Neural cell (in vitro differentiated cells): Measurements from ENCODE around the gene HPF1. TPM values are rescaled to one million over a fixed set of nuclear protein-coding genes. Genes with fewer than 3 reads are reported as not detected.
A peak's percentile ranks its signal among the peaks of the same experiment; 100 is the strongest.

Experiments used
- H2AFZ ChIP-seq: fragments of 200-600, 300-800 bp; sonication (generic), shearing (Covaris generic); 2 replicates; pipeline ENCODE4 v1.6.0; 2014; ENCODE audit warnings: low read depth, mild to moderate bottlenecking, antibody characterized with exemption, low read length, moderate library complexity
- H3F3A ChIP-seq: fragments of 200-600 bp; shearing (Covaris generic); 2 replicates; pipeline ENCODE4 v1.6.1; 2016; ENCODE audit warnings: mild to moderate bottlenecking, moderate library complexity, mixed read lengths, antibody characterized with exemption, low read length; ENCODE audit not compliant: insufficient read depth, poor library complexity, severe bottlenecking
- H3K27ac ChIP-seq: fragments of 200-600, 300-800 bp; sonication (generic), shearing (Covaris generic); 2 replicates; pipeline ENCODE4 v1.5.1; 2014; ENCODE audit warnings: mild to moderate bottlenecking, low read length, moderate library complexity
- H3K27me3 ChIP-seq: fragments of 300-800, 200-600 bp; sonication (generic), shearing (Covaris generic); 2 replicates; pipeline ENCODE4 v1.6.0; 2014; ENCODE audit warnings: mild to moderate bottlenecking, low read depth, low read length, moderate library complexity; ENCODE audit not compliant: insufficient read depth
- H3K36me3 ChIP-seq: fragments of 300-800, 200-600 bp; sonication (generic), shearing (Covaris generic); 2 replicates; pipeline ENCODE4 v1.5.1; 2014; ENCODE audit warnings: mild to moderate bottlenecking, antibody characterized with exemption, low read length, moderate library complexity; ENCODE audit not compliant: insufficient read depth
- H3K4me2 ChIP-seq: fragments of 300-800, 200-600 bp; sonication (generic), shearing (Covaris generic); 2 replicates; pipeline ENCODE4 v1.6.0; 2014; ENCODE audit warnings: mild to moderate bottlenecking, low read length
- H3K4me3 ChIP-seq: fragments of 300-800, 200-600 bp; sonication (generic), shearing (Covaris generic); 2 replicates; pipeline ENCODE4 v1.5.1; 2014; ENCODE audit warnings: mild to moderate bottlenecking, low read length, moderate library complexity
- H3K79me2 ChIP-seq: fragments of 200-600 bp; shearing (Covaris generic); replicated peaks from 2 replicates; pipeline ENCODE4 v1.6.0; 2014; ENCODE audit warnings: mild to moderate bottlenecking, low read length, moderate library complexity; ENCODE audit not compliant: insufficient read depth
- H3K9ac ChIP-seq: fragments of 300-800, 200-600 bp; sonication (generic), shearing (Covaris generic); 2 replicates; pipeline ENCODE4 v1.6.1; 2016; ENCODE audit warnings: mild to moderate bottlenecking, low read length, mixed read lengths
- H3K9me2 ChIP-seq: fragments of 200-600 bp; shearing (Covaris generic); 2 replicates; pipeline ENCODE4 v1.6.1; 2016; ENCODE audit warnings: mild to moderate bottlenecking, low read length, mixed read lengths; ENCODE audit not compliant: insufficient read depth
- H3K9me3 ChIP-seq: fragments of 200-600, 300-800 bp; sonication (generic), shearing (Covaris generic); 2 replicates; pipeline ENCODE4 v1.6.1; 2016; ENCODE audit warnings: mild to moderate bottlenecking, mixed run types, low read length, moderate library complexity, mixed read lengths
- H4K20me1 ChIP-seq: fragments of 200-600 bp; shearing (Covaris generic); 2 replicates; pipeline ENCODE4 v1.6.1; 2016; ENCODE audit warnings: mild to moderate bottlenecking, mixed run types; ENCODE audit not compliant: insufficient read depth
- EP300 ChIP-seq: fragments of 450-650 bp; conservative IDR thresholded peaks from 2 replicates; pipeline ENCODE4 v1.6.1; 2014; ENCODE audit warnings: antibody characterized with exemption, mild to moderate bottlenecking, moderate library complexity; ENCODE audit not compliant: poor library complexity, severe bottlenecking
- EZH2 ChIP-seq: fragments of 200-600, 300-800 bp; shearing (Covaris generic), sonication (generic); IDR thresholded peaks from 2 replicates; pipeline ENCODE4 v1.6.1; 2014; ENCODE audit warnings: antibody characterized with exemption, low read length, borderline replicate concordance, mild to moderate bottlenecking; ENCODE audit not compliant: insufficient read depth, poor library complexity, severe bottlenecking
- MXI1 ChIP-seq: fragments of 450-650 bp; conservative IDR thresholded peaks from 2 replicates; pipeline ENCODE4 v1.6.1; 2014; ENCODE audit warnings: antibody characterized with exemption, mild to moderate bottlenecking; ENCODE audit not compliant: poor library complexity, severe bottlenecking
- POLR2AphosphoS5 ChIP-seq: IDR thresholded peaks from 2 replicates; pipeline ENCODE4 v1.6.1; 2012
- RAD21 ChIP-seq: fragments of 450-650 bp; conservative IDR thresholded peaks from 2 replicates; pipeline ENCODE4 v1.6.1; 2014; ENCODE audit warnings: antibody characterized with exemption, mild to moderate bottlenecking, moderate library complexity
- SMC3 ChIP-seq: fragments of 450-650 bp; conservative IDR thresholded peaks from 2 replicates; pipeline ENCODE4 v1.6.1; 2014; ENCODE audit warnings: antibody characterized with exemption, mild to moderate bottlenecking, moderate library complexity; ENCODE audit not compliant: poor library complexity
- TAF1 ChIP-seq: IDR thresholded peaks from 2 replicates; pipeline ENCODE4 v1.6.1; 2012; ENCODE audit warnings: low read depth
- polyA plus RNA-seq: library from polyadenylated mRNA; depleted of rRNA; stranded (reverse); fragments of >200 nt; gene quantifications from 2 replicates; pipeline ENCODE4 v1.2.3, GENCODE V29; 2014
- TF ChIP-seq, protein P1 (sequence below): fragments of 450-650 bp; IDR thresholded peaks from 2 replicates; pipeline ENCODE4 v1.5.1; 2014; ENCODE audit warnings: antibody characterized with exemption, mild to moderate bottlenecking, moderate library complexity; ENCODE audit not compliant: poor library complexity, severe bottlenecking
- TF ChIP-seq, protein P2 (sequence below): IDR thresholded peaks from 2 replicates; pipeline ENCODE4 v1.6.1; 2012; ENCODE audit warnings: borderline replicate concordance

The HPF1 gene
- polyA plus RNA-seq, 1 donor from 2014 or later = 143 TPM

DNA sequence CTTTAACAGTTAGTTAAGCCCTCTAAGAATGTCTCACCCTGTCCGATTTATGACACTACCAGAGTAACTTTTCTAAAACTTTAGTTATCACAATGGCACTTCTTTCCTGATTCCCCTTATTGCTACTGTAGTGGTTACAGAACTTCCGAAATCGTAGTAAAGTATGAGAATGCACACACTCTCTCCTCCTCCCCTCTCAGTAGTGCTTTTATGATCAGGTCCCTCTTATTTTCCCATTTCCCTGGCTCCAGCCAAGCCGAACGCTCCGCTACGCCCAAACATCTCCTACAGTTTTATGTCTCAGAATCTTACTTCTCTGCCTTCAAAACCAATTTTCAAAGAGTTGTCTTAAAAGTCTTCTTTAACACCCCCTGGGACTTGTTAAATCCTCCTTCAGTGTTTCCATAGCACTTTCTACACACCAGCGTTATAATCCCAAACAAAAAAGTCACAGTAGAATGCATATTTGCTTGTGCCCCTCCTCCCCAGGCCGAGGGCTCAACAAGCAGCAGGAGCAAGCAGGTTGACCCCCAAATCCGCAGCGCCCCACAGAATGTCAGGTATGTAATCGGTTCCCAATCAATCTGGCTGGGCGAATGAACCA lies 671 bp downstream of the HPF1 start:
- H2AFZ ChIP-seq = peak overlapping the region; percentile 61
- H3K27me3 ChIP-seq = no peaks in the 10 kb centered on the region
- H3K9me2 ChIP-seq = no peaks in the 10 kb centered on the region
- H3K4me3 ChIP-seq = peak overlapping the region; percentile 96
- H3K4me2 ChIP-seq = peak overlapping the region; percentile 94
- no peaks in the 10 kb centered on the region for H4K20me1 ChIP-seq
- H3K9ac ChIP-seq = peak overlapping the region; percentile 77
- H3F3A ChIP-seq = no peaks in the 10 kb centered on the region
- H3K27ac ChIP-seq = peak overlapping the region; percentile 60
- no peaks in the 10 kb centered on the region for H3K9me3 ChIP-seq
- peaks cover 15% of the 10 kb centered on the region for H3K79me2 ChIP-seq
- H3K36me3 ChIP-seq = no peaks in the 10 kb centered on the region
- no peak for TF ChIP-seq SMC3
- TF ChIP-seq POLR2AphosphoS5 = no peak
- no peak for TF ChIP-seq RAD21
- TF ChIP-seq TAF1 = no peak
- TF ChIP-seq, protein P1, sequence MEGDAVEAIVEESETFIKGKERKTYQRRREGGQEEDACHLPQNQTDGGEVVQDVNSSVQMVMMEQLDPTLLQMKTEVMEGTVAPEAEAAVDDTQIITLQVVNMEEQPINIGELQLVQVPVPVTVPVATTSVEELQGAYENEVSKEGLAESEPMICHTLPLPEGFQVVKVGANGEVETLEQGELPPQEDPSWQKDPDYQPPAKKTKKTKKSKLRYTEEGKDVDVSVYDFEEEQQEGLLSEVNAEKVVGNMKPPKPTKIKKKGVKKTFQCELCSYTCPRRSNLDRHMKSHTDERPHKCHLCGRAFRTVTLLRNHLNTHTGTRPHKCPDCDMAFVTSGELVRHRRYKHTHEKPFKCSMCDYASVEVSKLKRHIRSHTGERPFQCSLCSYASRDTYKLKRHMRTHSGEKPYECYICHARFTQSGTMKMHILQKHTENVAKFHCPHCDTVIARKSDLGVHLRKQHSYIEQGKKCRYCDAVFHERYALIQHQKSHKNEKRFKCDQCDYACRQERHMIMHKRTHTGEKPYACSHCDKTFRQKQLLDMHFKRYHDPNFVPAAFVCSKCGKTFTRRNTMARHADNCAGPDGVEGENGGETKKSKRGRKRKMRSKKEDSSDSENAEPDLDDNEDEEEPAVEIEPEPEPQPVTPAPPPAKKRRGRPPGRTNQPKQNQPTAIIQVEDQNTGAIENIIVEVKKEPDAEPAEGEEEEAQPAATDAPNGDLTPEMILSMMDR = no peak
- TF ChIP-seq, protein P2, sequence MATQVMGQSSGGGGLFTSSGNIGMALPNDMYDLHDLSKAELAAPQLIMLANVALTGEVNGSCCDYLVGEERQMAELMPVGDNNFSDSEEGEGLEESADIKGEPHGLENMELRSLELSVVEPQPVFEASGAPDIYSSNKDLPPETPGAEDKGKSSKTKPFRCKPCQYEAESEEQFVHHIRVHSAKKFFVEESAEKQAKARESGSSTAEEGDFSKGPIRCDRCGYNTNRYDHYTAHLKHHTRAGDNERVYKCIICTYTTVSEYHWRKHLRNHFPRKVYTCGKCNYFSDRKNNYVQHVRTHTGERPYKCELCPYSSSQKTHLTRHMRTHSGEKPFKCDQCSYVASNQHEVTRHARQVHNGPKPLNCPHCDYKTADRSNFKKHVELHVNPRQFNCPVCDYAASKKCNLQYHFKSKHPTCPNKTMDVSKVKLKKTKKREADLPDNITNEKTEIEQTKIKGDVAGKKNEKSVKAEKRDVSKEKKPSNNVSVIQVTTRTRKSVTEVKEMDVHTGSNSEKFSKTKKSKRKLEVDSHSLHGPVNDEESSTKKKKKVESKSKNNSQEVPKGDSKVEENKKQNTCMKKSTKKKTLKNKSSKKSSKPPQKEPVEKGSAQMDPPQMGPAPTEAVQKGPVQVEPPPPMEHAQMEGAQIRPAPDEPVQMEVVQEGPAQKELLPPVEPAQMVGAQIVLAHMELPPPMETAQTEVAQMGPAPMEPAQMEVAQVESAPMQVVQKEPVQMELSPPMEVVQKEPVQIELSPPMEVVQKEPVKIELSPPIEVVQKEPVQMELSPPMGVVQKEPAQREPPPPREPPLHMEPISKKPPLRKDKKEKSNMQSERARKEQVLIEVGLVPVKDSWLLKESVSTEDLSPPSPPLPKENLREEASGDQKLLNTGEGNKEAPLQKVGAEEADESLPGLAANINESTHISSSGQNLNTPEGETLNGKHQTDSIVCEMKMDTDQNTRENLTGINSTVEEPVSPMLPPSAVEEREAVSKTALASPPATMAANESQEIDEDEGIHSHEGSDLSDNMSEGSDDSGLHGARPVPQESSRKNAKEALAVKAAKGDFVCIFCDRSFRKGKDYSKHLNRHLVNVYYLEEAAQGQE = no peak
- no peak for TF ChIP-seq EZH2
- TF ChIP-seq EP300 = no peak
- no peak for TF ChIP-seq MXI1

DNA sequence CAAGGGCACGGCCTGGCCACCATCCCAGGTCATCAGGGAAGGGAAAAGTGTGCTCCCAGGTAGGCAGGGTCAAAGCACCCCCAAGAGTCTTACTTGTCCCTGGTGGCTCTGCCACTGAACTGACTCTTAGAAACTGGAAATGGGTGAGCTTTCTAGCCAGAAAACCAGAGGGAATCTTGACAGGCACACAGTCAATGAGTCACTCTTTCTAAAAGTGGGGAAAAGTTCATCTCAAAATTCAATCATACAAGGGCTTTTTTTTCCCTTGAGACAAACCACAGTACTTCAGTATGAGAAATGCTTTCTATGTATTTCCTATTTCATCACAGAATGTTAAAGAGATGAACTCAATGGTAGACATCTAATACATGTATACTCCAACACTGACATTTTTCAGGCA lies 12.5 kb downstream of the HPF1 start:
- no peak overlapping the region for H3K4me3 ChIP-seq
- H3K79me2 ChIP-seq = no peaks in the 10 kb centered on the region

More for the DNA sequence above, 12.5 kb downstream of the HPF1 start:
- H3K36me3 ChIP-seq = no peaks in the 10 kb centered on the region
- H3K27me3 ChIP-seq = no peaks in the 10 kb centered on the region
- H4K20me1 ChIP-seq = no peaks in the 10 kb centered on the region
- no peak overlapping the region for H3K27ac ChIP-seq
- H3K4me2 ChIP-seq = no peak overlapping the region
- H3K9me3 ChIP-seq = no peaks in the 10 kb centered on the region
- TF ChIP-seq RAD21 (no peak), EZH2 (no peak), TAF1 (no peak), EP300 (no peak), SMC3 (no peak), MXI1 (no peak)
- TF ChIP-seq, protein P1 = no peak
- TF ChIP-seq, protein P2 = no peak
- no peaks in the 10 kb centered on the region for H3F3A ChIP-seq
- no peaks in the 10 kb centered on the region for H3K9me2 ChIP-seq
- no peak overlapping the region for H3K9ac ChIP-seq
- no peak overlapping the region for H2AFZ ChIP-seq
